PC-9 (cell line): ENCODE measurements around the gene SYNPR. TPM values are rescaled to one million over a fixed set of nuclear protein-coding genes. Genes with fewer than 3 reads are reported as not detected.

Experiments used
- BruUV-seq: library from RNA; stranded (reverse); fragments of 400-500 nt; replicated peaks from 2 replicates; lab custom pipeline; 2021; lab: Mats Ljungman, UMichigan
- CTCF ChIA-PET: fragments of 300-600 bp; sonication (Branson Sonifier 250); formaldehyde crosslinking; loops from one replicate; lab custom pipeline; 2022; ENCODE audit warnings: antibody characterized with exemption; lab: Charles Lee
- POLR2A ChIA-PET: fragments of 300-600 bp; sonication (Branson Sonifier 250); formaldehyde crosslinking; loops from one replicate; lab custom pipeline; 2022; ENCODE audit warnings: antibody characterized with exemption; ENCODE audit not compliant: unreplicated experiment; lab: Charles Lee
- DNase-seq, 2 experiments: peaks; one replicate each; pipeline versions ENCODE4 v3.0.0 to v3.0.0-alpha.2; 2015 to 2022; ENCODE audit warnings: mixed read lengths in 1 of 2
- H2AFZ ChIP-seq: fragments of 200-600 bp; sonication (generic); 2 replicates; pipeline ENCODE4 v1.8.1; 2017; ENCODE audit warnings: antibody characterized with exemption
- H3F3A ChIP-seq: fragments of 200-600 bp; sonication (generic); 2 replicates; pipeline ENCODE4 v1.8.1; 2017; ENCODE audit warnings: antibody characterized with exemption, mild to moderate bottlenecking, low read depth; ENCODE audit not compliant: insufficient read depth
- H3K27ac ChIP-seq: fragments of 200-600 bp; sonication (generic); 2 replicates; pipeline ENCODE4 v1.6.1; 2016; ENCODE audit warnings: mixed run types
- H3K27me3 ChIP-seq: fragments of 200-600 bp; sonication (generic); 2 replicates; pipeline ENCODE4 v1.6.1; 2016; ENCODE audit warnings: low read depth, mixed run types; ENCODE audit not compliant: insufficient read depth
- H3K36me3 ChIP-seq: fragments of 200-600 bp; sonication (generic); 2 replicates; pipeline ENCODE4 v1.6.1; 2016; ENCODE audit warnings: low read depth, mixed run types
- H3K4me1 ChIP-seq: fragments of 200-600 bp; sonication (generic); replicated peaks from 2 replicates; pipeline ENCODE4 v1.6.1; 2016; ENCODE audit warnings: mixed run types; ENCODE audit not compliant: insufficient read depth
- H3K4me2 ChIP-seq: fragments of 200-600 bp; sonication (generic); 2 replicates; pipeline ENCODE4 v1.6.1; 2017; ENCODE audit warnings: mixed run types
- H3K4me3 ChIP-seq: fragments of 200-600 bp; sonication (generic); 2 replicates; pipeline ENCODE4 v1.6.1; 2016; ENCODE audit warnings: mixed run types
- H3K79me2 ChIP-seq: fragments of 200-600 bp; sonication (generic); 2 replicates; pipeline ENCODE4 v1.6.1; 2017; ENCODE audit warnings: low read depth, mixed run types
- H3K9me2 ChIP-seq: fragments of 200-600 bp; sonication (generic); 2 replicates; pipeline ENCODE4 v1.8.1; 2017; ENCODE audit warnings: mild to moderate bottlenecking; ENCODE audit not compliant: insufficient read depth
- H3K9me3 ChIP-seq: fragments of 200-600 bp; sonication (generic); 2 replicates; pipeline ENCODE4 v1.8.1; 2016; ENCODE audit warnings: low read depth; ENCODE audit not compliant: insufficient read depth
- H4K20me1 ChIP-seq: fragments of 200-600 bp; sonication (generic); 2 replicates; pipeline ENCODE4 v1.8.1; 2017; ENCODE audit not compliant: insufficient read depth
- CTCF ChIP-seq: fragments of 200-600 bp; sonication (generic); conservative IDR thresholded peaks from 2 replicates; pipeline ENCODE4 v1.6.1; 2017; ENCODE audit warnings: mixed run types, antibody characterized with exemption, mild to moderate bottlenecking, moderate library complexity
- EZH2 ChIP-seq: fragments of 200-600 bp; sonication (generic); IDR thresholded peaks from 2 replicates; pipeline ENCODE4 v1.8.0; 2017; ENCODE audit warnings: antibody characterized with exemption, low read depth
- intact Hi-C: fragments of 100-400 bp; cut with micrococcal nuclease; formaldehyde crosslinking; loops from one replicate; pipeline ENCODE4 v1.10.0; 2022; ENCODE audit not compliant: unreplicated experiment
- total RNA-seq: library from RNA; stranded (reverse); gene quantifications from 2 replicates; pipeline ENCODE4 v1.2.3, GENCODE V29; 2021

SYNPR gene
- total RNA-seq, 1 experiment from 2014 or later = not detected

GRCh38 chr3:63470745-63471144, 192.6 kb downstream of the SYNPR start:
- no peak for DNase-seq
- intact Hi-C loops = no loop called here
- TF ChIP-seq CTCF (no peak), EZH2 (no peak)
- no peaks in the 10 kb centered on the region for H4K20me1 ChIP-seq
- H3K4me1 ChIP-seq = no peaks in the 10 kb centered on the region
- ChIA-PET POLR2A (no interaction called here), CTCF (no interaction called here)
- H3F3A ChIP-seq = no peaks in the 10 kb centered on the region
- BruUV-seq = no TSS peak
- H3K4me2 ChIP-seq = no peak overlapping the region
- H3K27me3 ChIP-seq = no peaks in the 10 kb centered on the region
- H3K79me2 ChIP-seq = no peaks in the 10 kb centered on the region
- no peak overlapping the region for H2AFZ ChIP-seq
- no peaks in the 10 kb centered on the region for H3K9me2 ChIP-seq
- H3K9me3 ChIP-seq = no peaks in the 10 kb centered on the region
- no peaks in the 10 kb centered on the region for H3K36me3 ChIP-seq
- H3K4me3 ChIP-seq = no peak overlapping the region
- H3K27ac ChIP-seq = no peak overlapping the region

- BruUV-seq = no TSS peak
- no peak overlapping the region for H3K27ac ChIP-seq
- CTCF ChIA-PET = no interaction called here
- H3K9me3 ChIP-seq = no peaks in the 10 kb centered on the region
- no peaks in the 10 kb centered on the region for H3K79me2 ChIP-seq
- POLR2A ChIA-PET = no interaction called here
- H3K9me2 ChIP-seq = no peaks in the 10 kb centered on the region
- H3K36me3 ChIP-seq = no peaks in the 10 kb centered on the region
- no peak overlapping the region for H3K4me2 ChIP-seq
- no peaks in the 10 kb centered on the region for H3F3A ChIP-seq
- H3K27me3 ChIP-seq = no peaks in the 10 kb centered on the region
- no peaks in the 10 kb centered on the region for H3K4me1 ChIP-seq
- no peak overlapping the region for H3K4me3 ChIP-seq
- intact Hi-C loops = no loop called here
- no peaks in the 10 kb centered on the region for H4K20me1 ChIP-seq
- TF ChIP-seq CTCF (no peak), EZH2 (no peak)
- DNase-seq = no peak
- no peak overlapping the region for H2AFZ ChIP-seq
Observed at GRCh38 chr3:63471781-63472180, 193.7 kb downstream of the SYNPR start.

GRCh38 chr3:63473641-63474166, 195.6 kb downstream of the SYNPR start:
- DNase-seq = no peak
- H3K4me3 ChIP-seq = no peak overlapping the region
- BruUV-seq = no TSS peak
- intact Hi-C loops = no loop called here
- H3K9me2 ChIP-seq = no peaks in the 10 kb centered on the region
- H3K36me3 ChIP-seq = no peaks in the 10 kb centered on the region
- no peaks in the 10 kb centered on the region for H3K4me1 ChIP-seq
- no peak overlapping the region for H2AFZ ChIP-seq
- no peaks in the 10 kb centered on the region for H3K79me2 ChIP-seq
- 0 out of 2 replicates have a peak, but pooled peaks cover 3% of the 10 kb centered on the region for H3K27me3 ChIP-seq
- no peaks in the 10 kb centered on the region for H3K9me3 ChIP-seq
- POLR2A ChIA-PET = no interaction called here
- no peak overlapping the region for H3K27ac ChIP-seq
- H3F3A ChIP-seq = no peaks in the 10 kb centered on the region
- CTCF ChIA-PET = no interaction called here
- H3K4me2 ChIP-seq = no peak overlapping the region
- TF ChIP-seq CTCF = no peak
- TF ChIP-seq EZH2 = no peak
- no peaks in the 10 kb centered on the region for H4K20me1 ChIP-seq
